SK-N-MC (cell line): ENCODE measurements around the gene RNF13.

Experiments
- EZH2 ChIP-seq: fragments of 200-600 bp; sonication (generic); IDR thresholded peaks from one replicate; pipeline ENCODE4 v1.6.1; 2017; ENCODE audit warnings: antibody characterized with exemption
- POLR2AphosphoS5 ChIP-seq: IDR thresholded peaks from 2 replicates; pipeline ENCODE4 v1.6.1; 2012; ENCODE audit warnings: mild to moderate bottlenecking, low read depth, low read length, borderline replicate concordance

DNA sequence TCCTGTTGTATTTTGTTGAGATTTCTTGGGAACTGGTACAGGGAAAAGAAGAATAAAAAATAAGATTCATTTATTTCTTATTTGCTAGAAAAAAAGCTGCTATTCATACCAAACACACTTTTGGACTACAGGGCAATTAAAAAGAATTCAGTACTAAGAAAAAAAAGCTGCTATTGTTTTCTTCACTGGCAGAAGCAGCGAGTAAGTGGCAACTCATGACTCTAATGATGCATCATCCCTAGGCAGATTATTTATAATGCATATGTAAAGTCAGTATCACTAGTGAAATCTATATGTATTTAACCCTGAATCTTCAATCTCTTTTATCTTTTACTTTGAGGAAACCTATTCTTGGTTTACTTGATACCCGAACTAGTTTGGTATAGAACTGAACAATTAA, 142.4 kb downstream of the RNF13 start:
- TF ChIP-seq POLR2AphosphoS5 (no peak), EZH2 (no peak)
